GM23248 (cell line): Measurements from ENCODE around the gene KNDC1. TPM values are rescaled to one million over a fixed set of nuclear protein-coding genes. Genes with fewer than 3 reads are reported as not detected.

Experiments
- DNase-seq: peaks from one replicate; pipeline ENCODE4 v3.0.0-alpha.2; 2015
- H2AFZ ChIP-seq: fragments of 200-600 bp; sonication (generic); 2 replicates; pipeline ENCODE4 v1.6.1; 2016; ENCODE audit warnings: antibody characterized with exemption
- H3F3A ChIP-seq: fragments of 200-600 bp; sonication (generic); 2 replicates; pipeline ENCODE4 v1.6.1; 2016; ENCODE audit warnings: mild to moderate bottlenecking, antibody characterized with exemption, mixed run types; ENCODE audit not compliant: insufficient read depth
- H3K27ac ChIP-seq: fragments of 200-600 bp; sonication (generic); 2 replicates; pipeline ENCODE4 v1.5.1; 2016; ENCODE audit warnings: mild to moderate bottlenecking
- H3K27me3 ChIP-seq: fragments of 200-600 bp; sonication (generic); replicated peaks from 2 replicates; pipeline ENCODE4 v1.6.1; 2016; ENCODE audit warnings: mild to moderate bottlenecking; ENCODE audit not compliant: insufficient read depth
- H3K36me3 ChIP-seq: fragments of 200-600 bp; sonication (generic); 2 replicates; pipeline ENCODE4 v1.6.1; 2016; ENCODE audit warnings: low read depth, mild to moderate bottlenecking
- H3K4me1 ChIP-seq: fragments of 200-600 bp; sonication (generic); 2 replicates; pipeline ENCODE4 v1.6.1; 2016; ENCODE audit warnings: mild to moderate bottlenecking; ENCODE audit not compliant: insufficient read depth
- H3K4me2 ChIP-seq: fragments of 200-600 bp; sonication (generic); one replicate; pipeline ENCODE4 v1.6.1; 2016; ENCODE audit warnings: mild to moderate bottlenecking; ENCODE audit not compliant: unreplicated experiment
- H3K4me3 ChIP-seq: fragments of 200-600 bp; sonication (generic); 2 replicates; pipeline ENCODE4 v1.5.1; 2016; ENCODE audit warnings: mild to moderate bottlenecking
- H3K79me2 ChIP-seq: fragments of 200-600 bp; sonication (generic); 2 replicates; pipeline ENCODE4 v1.6.1; 2016; ENCODE audit warnings: mild to moderate bottlenecking; ENCODE audit not compliant: insufficient read depth
- H3K9ac ChIP-seq: fragments of 200-600 bp; sonication (generic); 2 replicates; pipeline ENCODE4 v1.6.1; 2016; ENCODE audit warnings: mild to moderate bottlenecking
- H3K9me2 ChIP-seq: fragments of 200-600 bp; sonication (generic); 2 replicates; pipeline ENCODE4 v1.6.1; 2016; ENCODE audit warnings: mixed run types, mild to moderate bottlenecking, moderate library complexity; ENCODE audit not compliant: insufficient read depth
- H3K9me3 ChIP-seq: fragments of 200-600 bp; sonication (generic); one replicate; pipeline ENCODE4 v1.6.1; 2017; ENCODE audit warnings: low read depth
- H4K20me1 ChIP-seq: fragments of 200-600 bp; sonication (generic); 2 replicates; pipeline ENCODE4 v1.6.0; 2016; ENCODE audit not compliant: insufficient read depth
- EZH2 ChIP-seq: fragments of 200-600 bp; sonication (generic); IDR thresholded peaks from 2 replicates; pipeline ENCODE4 v1.6.1; 2018; ENCODE audit warnings: antibody characterized with exemption, mild to moderate bottlenecking; ENCODE audit not compliant: insufficient read depth, poor library complexity, severe bottlenecking
- EZH2phosphoT487 ChIP-seq: fragments of 200-600 bp; sonication (generic); IDR thresholded peaks from 2 replicates; pipeline ENCODE4 v1.6.1; 2018; ENCODE audit warnings: antibody characterized with exemption, moderate library complexity, mild to moderate bottlenecking, low read depth; ENCODE audit not compliant: insufficient read depth
- WGBS, 2 experiments: methylation state at CpG; one replicate each; pipeline ENCODE4 v1.1.6; 2015 to 2017; ENCODE audit warnings: low lambda C conversion rate in 2 of 2, low coverage in 1 of 2; ENCODE audit errors: missing lambda C conversion rate in 2 of 2; 5-methylcytosine and 5-hydroxymethylcytosine counted together
- in situ Hi-C: fragments of 300-500 bp; cut with MboI; formaldehyde crosslinking; loops from 2 replicates; pipeline ENCODE4 v1.15.0; 2020
- polyA plus RNA-seq: library from polyadenylated mRNA; unstranded; fragments of >200 nt; fragmentation: Nextera tagmentation; extraction: Ambion mirVana; gene quantifications from 2 replicates; pipeline ENCODE4 v1.2.1, GENCODE V29; 2016
- total RNA-seq: library from RNA; depleted of rRNA; stranded (reverse); fragments of >200 nt; shearing (Covaris generic); gene quantifications from 2 replicates; pipeline ENCODE4 v1.2.3, GENCODE V29; 2014

KNDC1 gene
- total and polyA plus RNA-seq, 2 experiments from 2014 or later: 0.44 to 0.54 TPM

DNA sequence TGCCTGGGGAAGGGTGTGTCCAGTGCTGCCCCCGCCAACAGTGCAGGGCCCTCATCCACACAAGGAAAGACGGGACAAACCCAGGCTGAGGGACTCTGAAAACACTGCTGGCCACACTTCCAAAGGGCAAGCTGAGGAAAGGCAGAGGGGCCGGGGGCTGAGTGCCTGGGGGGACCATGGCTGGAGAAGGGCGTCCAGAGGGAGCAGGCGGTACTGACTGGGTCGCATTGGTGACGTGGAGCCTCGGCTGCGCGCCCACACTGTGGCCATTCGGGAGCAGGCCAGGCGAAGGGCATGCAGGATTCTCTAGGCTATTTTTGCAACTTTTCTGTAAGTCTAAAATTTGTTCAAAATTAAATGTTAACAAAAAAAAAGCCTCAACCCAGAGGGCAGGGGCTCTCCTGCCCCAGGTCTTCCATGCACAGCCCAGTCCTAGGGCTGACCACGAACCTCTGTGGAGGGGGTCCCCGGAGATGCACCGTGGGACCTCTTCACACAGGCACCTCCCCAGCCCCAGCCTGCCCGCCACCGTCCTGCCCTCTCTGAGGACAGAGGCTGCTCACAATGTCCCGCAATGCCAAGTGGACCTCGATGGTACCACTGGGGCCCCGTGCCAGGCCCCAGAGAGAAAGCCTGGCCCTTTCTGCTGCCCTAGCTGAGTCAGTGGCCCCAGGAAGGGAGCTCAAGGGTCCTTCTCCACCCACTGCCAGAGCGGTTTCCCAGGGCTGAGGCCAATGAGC, 106.2 kb downstream of the KNDC1 start:
- no peak for TF ChIP-seq EZH2
- TF ChIP-seq EZH2phosphoT487: no peak
- Histone ChIP-seq H4K20me1 (no peaks in the 10 kb centered on the region), H3K9me2 (no peaks in the 10 kb centered on the region), H2AFZ (no peak overlapping the region), H3K79me2 (no peaks in the 10 kb centered on the region), H3F3A (no peaks in the 10 kb centered on the region), H3K4me2 (no peak overlapping the region), H3K4me1 (no peaks in the 10 kb centered on the region; the same call in 1 of the 2 replicates), H3K4me3 (no peak overlapping the region), H3K27ac (no peak overlapping the region), H3K9ac (no peak overlapping the region), H3K36me3 (no peaks in the 10 kb centered on the region), H3K9me3 (no peaks in the 10 kb centered on the region), H3K27me3 (no peaks in the 10 kb centered on the region)
- DNase-seq: no peak
- in situ Hi-C loops: no loop called here
- WGBS, 2 experiments: 72 to 76% methylated on average over 21 of the region's 21 CpGs

DNA sequence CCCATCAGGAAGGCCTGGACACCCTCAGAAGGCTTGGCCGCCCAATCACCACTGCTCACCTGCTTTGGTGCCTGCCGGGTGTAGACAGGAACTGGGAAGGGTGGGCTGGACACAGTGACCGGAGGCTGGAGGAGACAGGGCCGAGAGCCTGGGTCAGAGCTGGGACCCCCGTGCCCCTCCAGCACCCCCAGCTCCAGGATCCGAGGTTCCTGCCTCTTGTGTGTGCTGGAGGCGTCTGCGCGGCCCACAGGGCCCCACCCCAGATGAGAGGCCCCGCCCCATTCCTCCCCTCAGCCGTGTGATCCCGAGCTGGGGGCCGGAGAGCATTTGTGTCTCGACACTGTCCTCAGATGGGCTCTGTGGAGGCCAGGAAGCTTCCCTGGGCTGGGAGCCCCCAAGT, 107.3 kb downstream of the KNDC1 start:
- no peaks in the 10 kb centered on the region for H3F3A ChIP-seq
- H4K20me1 ChIP-seq: no peaks in the 10 kb centered on the region
- H3K4me1 ChIP-seq: no peaks in the 10 kb centered on the region
- no peak overlapping the region for H3K4me2 ChIP-seq
- in situ Hi-C loops: no loop called here
- no peak overlapping the region for H2AFZ ChIP-seq
- H3K27me3 ChIP-seq: no peaks in the 10 kb centered on the region
- 70 to 72% methylated on average over 9 to 14 of the region's 14 CpGs for WGBS, 2 experiments
- H3K9me3 ChIP-seq: no peaks in the 10 kb centered on the region
- no peak overlapping the region for H3K27ac ChIP-seq
- no peak overlapping the region for H3K4me3 ChIP-seq
- DNase-seq: no peak
- H3K9me2 ChIP-seq: no peaks in the 10 kb centered on the region
- H3K36me3 ChIP-seq: no peaks in the 10 kb centered on the region
- H3K79me2 ChIP-seq: no peaks in the 10 kb centered on the region
- H3K9ac ChIP-seq: no peak overlapping the region
- TF ChIP-seq EZH2phosphoT487: no peak
- TF ChIP-seq EZH2: no peak

DNA sequence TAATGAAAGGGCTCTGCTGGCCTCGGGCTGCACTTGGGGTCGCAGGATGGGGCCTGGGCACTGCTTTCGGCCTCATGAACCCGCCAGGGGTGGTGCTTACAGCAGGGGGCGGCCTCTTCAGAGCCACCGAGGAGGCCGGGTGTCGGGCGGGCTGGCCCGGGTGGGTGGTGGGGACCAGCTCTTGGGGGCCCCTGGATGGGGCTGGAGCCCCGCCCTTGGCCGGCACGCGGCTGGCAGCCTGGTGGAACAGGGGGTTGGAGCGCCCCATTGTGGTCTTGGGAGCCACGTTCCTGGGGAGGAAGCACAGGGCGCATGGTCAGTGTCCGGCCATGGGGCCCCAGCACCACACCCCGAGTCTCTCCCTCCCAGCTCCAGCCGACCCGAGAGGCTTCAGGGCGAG, 107.8 kb downstream of the KNDC1 start:
- WGBS, 2 experiments: 95% methylated on average over 18 to 22 of the region's 22 CpGs
- in situ Hi-C loops: no loop called here
- no peaks in the 10 kb centered on the region for H3K9me2 ChIP-seq

DNA sequence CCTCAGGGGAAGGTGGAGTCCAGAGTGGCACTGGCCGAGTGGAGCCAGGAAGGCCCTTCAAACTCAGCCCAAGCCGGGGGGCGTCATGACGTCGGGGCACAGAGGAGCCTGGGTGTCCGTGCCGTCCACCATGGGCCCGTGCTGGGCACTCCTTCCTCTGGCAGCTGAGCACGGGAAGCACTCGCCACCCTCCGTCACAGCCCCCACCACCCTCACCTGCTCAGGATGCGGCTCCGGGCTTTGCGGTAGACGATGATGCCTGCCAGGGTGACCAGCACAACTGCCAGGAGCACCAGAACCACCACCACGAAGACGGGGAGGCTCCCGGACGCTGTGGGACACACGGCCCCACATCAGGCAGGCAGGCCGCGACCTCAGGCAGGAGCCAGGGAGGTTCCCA, 108.5 kb downstream of the KNDC1 start:
- Histone ChIP-seq H3K9me2 (no peaks in the 10 kb centered on the region), H3K9ac (no peak overlapping the region), H3K27me3 (no peaks in the 10 kb centered on the region), H3K9me3 (no peaks in the 10 kb centered on the region), H3K4me3 (no peak overlapping the region), H3K36me3 (no peaks in the 10 kb centered on the region), H3K27ac (no peak overlapping the region), H3F3A (no peaks in the 10 kb centered on the region), H3K4me1 (no peaks in the 10 kb centered on the region), H4K20me1 (no peaks in the 10 kb centered on the region), H3K4me2 (no peak overlapping the region), H2AFZ (no peak overlapping the region), H3K79me2 (no peaks in the 10 kb centered on the region)
- no peak for DNase-seq
- in situ Hi-C loops: no loop called here
- WGBS, 2 experiments: 80 to 89% methylated on average over 14 to 21 of the region's 22 CpGs
- no peak for TF ChIP-seq EZH2phosphoT487
- no peak for TF ChIP-seq EZH2

More for the DNA sequence above, 107.8 kb downstream of the KNDC1 start:
- H3K4me2 ChIP-seq: no peak overlapping the region
- no peak overlapping the region for H3K9ac ChIP-seq
- no peaks in the 10 kb centered on the region for H3F3A ChIP-seq
- H3K79me2 ChIP-seq: no peaks in the 10 kb centered on the region
- H3K36me3 ChIP-seq: no peaks in the 10 kb centered on the region
- no peaks in the 10 kb centered on the region for H3K9me3 ChIP-seq
- no peaks in the 10 kb centered on the region for H4K20me1 ChIP-seq
- TF ChIP-seq EZH2phosphoT487: no peak
- no peaks in the 10 kb centered on the region for H3K4me1 ChIP-seq
- no peaks in the 10 kb centered on the region for H3K27me3 ChIP-seq
- DNase-seq: no peak
- H3K4me3 ChIP-seq: no peak overlapping the region
- H2AFZ ChIP-seq: no peak overlapping the region
- H3K27ac ChIP-seq: no peak overlapping the region
